Liver (tissue), 2 donors: ENCODE data around the gene TLR1.
"Not testable (repeated sequence)": the region's sequence is repeated elsewhere in the genome, so short reads cannot be mapped to it uniquely, and the experiment has no call there.

ENCODE experiments used
- YY1 ChIP-seq: IDR thresholded peaks from 2 replicates; pipeline ENCODE4 v1.6.1; 2016; ENCODE audit warnings: antibody characterized with exemption, mild to moderate bottlenecking
- TF ChIP-seq, protein P1 (sequence below): fragments of 150-350 bp; IDR thresholded peaks from 2 replicates; pipeline ENCODE4 v1.5.1; 2017; ENCODE audit warnings: improper control_type of control experiment, low read depth, low read length; ENCODE audit not compliant: missing input control
- donor health status: healthy.

DNA sequence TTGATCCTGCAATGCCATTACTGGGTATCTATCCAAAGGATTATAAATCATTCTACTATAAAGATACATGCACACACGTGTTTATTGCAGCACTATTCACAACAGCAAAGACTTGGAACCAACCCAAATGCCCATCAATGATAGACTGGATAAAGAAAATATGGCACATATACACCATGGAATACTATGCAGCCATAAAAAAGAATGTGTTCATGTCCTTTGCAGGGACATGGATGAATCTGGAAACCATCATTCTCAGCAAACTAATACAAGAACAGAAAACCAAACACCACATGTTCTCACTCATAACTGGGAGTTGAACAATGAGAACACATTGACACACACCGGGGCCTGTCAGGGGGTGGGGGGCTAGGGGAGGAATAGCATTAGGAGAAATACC is 26.7 kb downstream of the TLR1 start:
- TF ChIP-seq, protein P1, sequence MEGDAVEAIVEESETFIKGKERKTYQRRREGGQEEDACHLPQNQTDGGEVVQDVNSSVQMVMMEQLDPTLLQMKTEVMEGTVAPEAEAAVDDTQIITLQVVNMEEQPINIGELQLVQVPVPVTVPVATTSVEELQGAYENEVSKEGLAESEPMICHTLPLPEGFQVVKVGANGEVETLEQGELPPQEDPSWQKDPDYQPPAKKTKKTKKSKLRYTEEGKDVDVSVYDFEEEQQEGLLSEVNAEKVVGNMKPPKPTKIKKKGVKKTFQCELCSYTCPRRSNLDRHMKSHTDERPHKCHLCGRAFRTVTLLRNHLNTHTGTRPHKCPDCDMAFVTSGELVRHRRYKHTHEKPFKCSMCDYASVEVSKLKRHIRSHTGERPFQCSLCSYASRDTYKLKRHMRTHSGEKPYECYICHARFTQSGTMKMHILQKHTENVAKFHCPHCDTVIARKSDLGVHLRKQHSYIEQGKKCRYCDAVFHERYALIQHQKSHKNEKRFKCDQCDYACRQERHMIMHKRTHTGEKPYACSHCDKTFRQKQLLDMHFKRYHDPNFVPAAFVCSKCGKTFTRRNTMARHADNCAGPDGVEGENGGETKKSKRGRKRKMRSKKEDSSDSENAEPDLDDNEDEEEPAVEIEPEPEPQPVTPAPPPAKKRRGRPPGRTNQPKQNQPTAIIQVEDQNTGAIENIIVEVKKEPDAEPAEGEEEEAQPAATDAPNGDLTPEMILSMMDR = not testable (repeated sequence)
- TF ChIP-seq YY1 = not testable (repeated sequence)
